ENCODE results near the gene SLC6A11.

The SLC6A11 gene

DNA sequence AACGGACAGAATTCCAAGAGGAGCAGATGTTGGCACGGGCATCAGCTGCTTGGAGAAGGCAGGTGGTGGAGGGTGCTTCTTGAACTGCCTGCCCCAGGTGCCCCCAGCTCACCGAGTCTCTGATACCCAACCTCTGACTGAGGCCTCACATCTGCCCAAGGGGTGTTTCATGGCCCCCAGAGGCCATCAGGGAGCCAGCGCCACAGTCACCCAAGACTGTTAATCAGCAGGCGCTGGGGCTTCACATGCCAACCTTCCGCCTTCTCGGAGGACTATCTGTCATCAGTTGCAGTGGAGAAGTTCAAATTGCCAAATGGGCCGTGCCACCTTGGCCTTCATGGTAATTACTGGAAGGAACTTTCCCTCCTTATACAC is 114.6 kb downstream of the SLC6A11 start:
- DNase-seq (ENCODE audit: low read depth) = no peak

DNA sequence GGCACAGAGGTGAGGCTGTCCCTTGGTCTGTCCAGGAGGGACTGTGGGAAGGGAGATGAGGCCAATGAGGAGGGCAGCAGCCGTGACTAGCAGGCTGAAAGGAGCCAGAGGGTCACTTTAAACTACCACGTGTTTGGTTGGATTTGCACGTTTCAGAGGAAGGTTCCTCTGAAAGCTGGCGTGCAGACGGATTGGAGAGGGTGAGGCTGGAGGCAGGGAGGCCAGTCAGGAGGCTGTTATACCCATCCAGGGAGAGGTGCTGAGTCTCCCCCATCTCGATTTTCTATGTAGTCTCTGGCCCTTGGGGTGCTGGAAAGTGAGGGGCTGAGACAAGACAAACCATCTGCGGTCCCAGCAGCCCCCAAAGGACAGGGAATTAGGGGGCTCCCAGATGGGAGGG is 116.6 kb downstream of the SLC6A11 start:
- DNase-seq (ENCODE audit: low read depth) = no peak

DNA sequence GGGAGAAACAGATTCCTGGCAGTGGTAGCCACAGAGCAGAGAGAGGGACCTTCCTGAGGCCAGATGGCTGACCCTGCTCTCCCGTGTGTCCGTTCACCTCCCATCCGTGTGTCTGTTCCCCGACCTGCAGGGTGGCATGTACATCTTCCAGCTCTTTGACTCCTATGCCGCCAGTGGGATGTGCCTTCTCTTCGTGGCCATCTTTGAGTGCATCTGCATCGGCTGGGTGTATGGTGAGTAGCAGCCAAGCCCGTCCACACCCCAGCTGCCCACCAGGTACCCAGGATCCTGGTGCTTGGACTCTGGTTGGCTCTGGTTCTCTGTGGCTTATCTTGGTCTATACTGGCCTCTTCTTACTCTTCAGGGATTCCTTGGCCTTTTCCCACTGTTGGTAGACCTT is 117.0 kb downstream of the SLC6A11 start:
- DNase-seq (ENCODE audit: low read depth) = no peak

DNA sequence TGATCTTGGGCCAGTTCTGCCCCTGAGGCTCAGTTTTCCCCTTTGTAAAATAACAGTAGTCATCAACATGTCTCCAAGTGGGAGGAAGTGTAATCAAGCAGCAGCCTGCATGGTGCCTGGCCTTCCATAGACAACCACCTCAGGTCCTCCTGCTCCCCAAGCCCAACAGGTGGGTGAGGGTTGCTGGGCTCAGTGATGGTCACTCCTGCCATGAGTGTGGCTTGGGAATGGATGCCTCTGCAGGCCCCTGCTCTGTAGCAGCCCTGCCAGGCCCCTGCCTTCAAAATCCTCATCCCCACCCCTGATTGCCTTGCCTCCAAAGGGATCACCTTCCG is 117.4 kb downstream of the SLC6A11 start:
- DNase-seq (ENCODE audit: low read depth) = no peak

DNA sequence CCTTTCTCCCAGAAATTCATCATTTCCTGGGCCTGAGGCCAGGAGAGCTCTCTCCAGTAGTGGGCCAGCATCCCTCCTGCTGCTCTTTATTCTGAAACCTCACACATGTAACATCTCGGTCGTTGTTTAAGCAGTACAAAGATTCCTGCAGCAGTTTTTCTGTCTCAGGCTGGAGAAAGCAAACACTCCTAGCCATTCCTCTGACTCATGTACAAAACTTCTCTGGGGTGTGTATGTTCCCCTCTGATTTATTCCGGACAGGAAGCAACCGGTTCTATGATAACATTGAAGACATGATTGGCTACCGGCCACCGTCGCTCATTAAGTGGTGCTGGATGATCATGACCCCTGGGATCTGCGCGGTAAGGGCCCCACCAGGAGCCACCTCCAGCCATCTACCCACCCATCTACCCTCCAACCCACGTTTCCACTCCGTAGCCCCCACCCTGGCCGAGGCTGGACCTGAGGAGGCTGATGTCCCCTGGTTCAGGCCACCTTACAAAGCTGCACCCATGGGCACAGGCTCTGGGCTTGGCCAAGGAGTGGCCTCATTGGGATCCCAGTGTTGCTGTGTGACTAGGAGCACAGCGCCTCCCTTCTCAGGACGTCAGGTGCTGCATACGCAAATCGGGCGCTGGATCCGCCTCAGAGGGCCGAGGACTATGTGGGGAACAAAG is 117.9 kb downstream of the SLC6A11 start:
- peak; percentile 77 for DNase-seq (ENCODE audit: low read depth)

DNA sequence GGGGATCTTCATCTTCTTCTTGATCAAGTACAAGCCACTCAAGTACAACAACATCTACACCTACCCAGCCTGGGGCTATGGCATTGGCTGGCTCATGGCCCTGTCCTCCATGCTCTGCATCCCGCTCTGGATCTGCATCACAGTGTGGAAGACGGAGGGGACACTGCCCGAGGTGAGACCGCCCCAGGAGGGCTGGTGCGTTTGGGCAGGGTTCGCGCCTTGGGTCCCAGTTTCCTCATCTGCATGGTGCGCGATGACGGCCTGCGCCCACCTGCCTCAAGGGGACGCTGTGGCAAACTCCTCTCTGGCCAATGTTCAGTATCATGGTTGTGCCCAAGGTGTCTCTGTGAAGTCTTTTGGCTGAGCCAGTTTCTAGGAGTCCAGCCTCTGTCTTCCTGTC is 119.0 kb downstream of the SLC6A11 start:
- no peak for DNase-seq (ENCODE audit: low read depth)

DNA sequence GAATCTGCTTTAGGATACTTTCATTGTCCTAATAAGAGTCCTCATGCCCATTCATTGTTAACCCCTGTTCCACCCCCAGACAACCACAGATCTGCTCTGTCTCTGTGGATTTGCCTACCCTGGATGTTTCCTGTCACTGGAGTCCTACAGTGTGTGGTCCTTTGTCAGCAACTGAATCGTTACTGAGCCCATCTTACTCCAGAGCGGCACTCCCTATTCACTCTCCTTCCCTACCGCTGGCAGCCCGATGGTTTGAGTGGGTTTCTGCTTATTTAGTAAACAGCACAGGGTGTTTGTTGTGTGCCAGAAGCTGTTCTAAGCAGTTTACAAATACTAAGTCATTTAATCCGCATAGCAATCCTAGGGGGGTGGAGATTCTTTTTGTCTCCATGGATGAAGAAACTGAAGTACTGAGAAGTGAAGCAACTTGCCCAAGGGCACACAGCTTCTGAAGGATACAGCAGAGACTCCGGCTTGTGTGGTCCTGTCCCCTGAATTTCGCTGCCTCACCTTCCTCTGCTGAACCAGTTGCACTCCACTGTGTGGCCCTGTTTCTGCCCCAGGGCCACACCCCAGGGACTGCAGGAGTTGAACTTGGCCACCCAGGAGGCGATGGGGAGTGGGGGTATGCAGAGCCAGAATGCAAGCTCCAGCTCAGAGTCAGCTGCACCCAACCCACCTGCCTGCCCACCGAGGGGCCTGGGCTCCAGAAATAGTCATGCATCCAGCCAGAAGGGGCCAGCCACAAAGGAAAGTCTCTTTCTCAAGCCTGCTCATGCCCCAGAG is 120.0 kb downstream of the SLC6A11 start:
- no peak for DNase-seq (ENCODE audit: low read depth)

DNA sequence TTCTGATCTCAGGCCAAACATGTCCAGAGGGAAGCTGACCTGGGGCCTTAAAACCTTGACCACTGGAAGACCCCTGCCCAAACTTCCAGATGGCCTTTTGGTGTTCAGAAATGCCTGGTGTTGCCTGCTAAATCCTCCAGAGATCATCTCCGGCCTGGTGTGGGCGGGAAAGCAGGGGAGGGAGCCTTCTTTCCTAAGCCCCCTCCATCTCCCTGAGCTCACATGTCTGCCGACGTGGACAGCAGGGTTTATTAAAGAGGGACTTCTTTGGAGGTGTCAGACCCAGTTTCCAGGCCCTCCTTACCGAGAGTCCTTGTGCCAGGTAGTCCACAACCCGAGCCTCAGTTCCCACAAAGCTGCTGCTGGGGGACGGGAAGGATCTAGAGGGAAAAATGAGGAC is 120.7 kb downstream of the SLC6A11 start:
- DNase-seq (ENCODE audit: low read depth) = no peak

DNA sequence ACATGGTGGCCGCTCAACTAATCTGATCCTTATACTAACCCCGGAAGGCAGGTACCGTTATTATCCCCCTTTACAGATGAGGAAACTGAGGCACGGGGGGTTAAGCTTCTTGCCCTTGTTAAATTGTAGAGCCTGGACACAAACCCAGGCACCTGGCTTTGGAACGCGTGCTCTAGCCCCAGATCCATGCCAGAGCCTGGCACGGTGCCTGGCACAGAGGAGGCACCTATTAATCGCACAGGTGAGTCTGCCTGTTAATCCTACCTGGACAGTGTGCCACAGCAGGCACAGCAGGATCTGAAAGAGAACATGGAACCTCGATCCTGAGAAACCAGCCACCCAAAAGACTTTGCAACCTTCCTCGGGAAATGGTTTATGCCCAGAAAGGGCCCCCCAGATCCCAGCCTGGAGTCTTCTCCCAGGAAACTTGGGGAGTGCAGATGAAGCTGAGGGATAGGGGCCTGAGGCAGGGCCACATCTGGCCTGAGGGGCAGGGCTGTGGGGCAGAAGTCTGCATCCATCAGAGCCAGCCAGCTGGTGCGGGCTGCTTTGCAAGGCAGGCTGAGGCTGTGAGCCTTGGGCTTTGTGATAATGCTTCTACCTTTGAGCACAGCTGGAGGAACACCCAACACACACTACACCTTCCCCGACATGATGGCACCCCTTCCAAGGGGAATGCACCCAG is 121.3 kb downstream of the SLC6A11 start:
- no peak for DNase-seq (ENCODE audit: low read depth)

DNA sequence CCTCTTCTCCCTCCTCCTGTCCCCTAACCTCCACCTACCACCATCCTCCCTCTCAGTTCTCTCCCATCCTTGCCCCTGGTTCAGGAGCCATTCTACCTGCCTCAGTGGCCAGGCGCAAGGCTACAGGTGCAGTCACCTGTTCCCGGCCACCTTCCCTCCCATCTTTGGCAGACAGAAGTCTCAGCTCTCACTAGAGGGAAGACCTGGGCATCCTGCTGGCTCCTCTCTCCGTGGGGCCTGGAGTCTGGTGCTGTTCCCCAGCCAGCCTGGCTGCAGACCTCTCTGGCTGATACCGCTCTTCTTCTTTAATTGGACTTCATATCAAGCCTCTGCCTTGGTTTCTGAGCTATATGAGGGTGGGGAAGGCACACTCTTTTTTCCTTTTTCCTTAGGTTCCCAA is 123.5 kb downstream of the SLC6A11 start:
- no peak for DNase-seq (ENCODE audit: low read depth)

DNA sequence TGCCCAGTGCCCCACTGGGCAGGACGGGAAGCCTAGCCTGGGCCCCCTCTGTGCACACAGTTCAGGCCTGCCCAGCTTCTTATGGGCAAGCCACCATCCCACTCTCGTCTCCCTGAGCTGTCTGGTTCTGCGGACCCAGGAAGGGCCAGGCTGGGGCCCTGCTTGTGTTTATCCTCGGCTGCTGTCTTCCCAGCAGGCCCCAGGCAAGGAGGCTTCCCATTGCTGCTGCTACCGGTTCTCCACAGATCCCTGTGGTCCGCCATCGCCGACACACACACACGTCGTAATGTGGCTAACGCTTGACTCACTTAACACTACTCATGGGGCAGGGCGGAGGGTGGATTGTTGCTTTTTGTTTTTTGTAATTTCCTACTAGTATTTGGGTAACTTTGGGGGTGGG is 124.1 kb downstream of the SLC6A11 start:
- no peak for DNase-seq (ENCODE audit: low read depth)

DNA sequence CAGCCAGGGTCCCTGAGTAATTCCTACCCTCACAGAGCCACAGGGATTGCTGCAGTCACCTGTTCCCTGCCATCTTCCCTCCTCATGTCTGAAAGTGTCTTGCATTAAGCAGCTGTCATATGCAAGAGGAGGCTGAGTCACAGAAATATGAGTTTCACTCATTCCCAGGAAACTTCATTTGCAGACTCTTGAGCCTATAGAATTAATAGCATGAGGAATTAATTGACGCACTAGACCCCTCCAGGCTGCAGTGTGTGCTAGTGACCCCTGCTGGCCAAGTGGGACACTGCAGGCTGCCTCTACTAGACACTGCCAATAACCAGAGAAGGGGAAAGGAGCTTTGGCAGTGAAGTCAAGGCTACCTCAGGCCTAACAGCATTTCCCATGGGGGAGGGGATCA is 125.9 kb downstream of the SLC6A11 start:
- peak; percentile 3 for DNase-seq (ENCODE audit: low read depth)

DNA sequence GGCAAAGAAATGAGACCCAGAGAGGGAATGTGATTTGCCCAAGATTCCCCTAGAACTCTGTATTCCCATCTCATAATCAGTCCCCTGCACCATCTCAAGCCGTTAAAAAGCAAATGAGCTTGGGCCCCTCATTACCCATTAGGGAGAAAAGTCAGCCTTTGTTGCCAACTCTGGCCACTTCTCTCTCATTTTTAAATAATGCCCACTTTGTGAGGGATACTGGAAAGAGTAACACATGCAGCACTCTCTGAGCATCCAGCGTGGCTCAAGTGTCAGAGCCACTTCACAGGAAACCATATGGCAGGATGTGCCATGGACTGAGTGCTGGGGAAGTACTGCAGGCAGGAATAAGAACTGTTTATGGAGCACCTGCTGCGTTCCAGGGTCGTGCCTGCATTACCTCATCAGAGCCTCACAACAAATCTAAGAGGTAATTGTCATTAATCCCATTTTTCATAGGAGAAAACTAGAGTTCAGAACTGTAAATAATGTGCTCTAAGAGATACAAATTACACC is 126.7 kb downstream of the SLC6A11 start:
- no peak for DNase-seq (ENCODE audit: low read depth)

DNA sequence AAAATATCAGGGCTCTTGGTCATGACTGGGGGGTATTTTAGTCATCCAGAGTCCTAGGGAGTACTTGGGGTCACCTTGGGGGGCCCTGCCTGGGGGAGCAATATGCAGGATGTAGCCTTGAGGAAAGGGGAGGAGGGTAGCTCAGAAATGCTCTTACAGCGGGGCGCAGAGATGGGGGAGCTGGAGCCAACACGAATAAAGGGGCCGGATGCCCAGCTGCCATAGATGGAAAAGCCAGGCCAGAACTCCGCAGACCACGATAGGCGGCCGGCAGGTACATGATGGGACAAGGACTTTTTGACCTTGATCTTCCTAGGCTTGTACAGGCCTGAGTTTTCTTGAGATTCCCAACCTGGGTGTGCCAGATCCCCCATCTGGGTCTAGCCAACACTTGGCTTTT is 128.8 kb downstream of the SLC6A11 start:
- no peak for DNase-seq (ENCODE audit: low read depth)

DNA sequence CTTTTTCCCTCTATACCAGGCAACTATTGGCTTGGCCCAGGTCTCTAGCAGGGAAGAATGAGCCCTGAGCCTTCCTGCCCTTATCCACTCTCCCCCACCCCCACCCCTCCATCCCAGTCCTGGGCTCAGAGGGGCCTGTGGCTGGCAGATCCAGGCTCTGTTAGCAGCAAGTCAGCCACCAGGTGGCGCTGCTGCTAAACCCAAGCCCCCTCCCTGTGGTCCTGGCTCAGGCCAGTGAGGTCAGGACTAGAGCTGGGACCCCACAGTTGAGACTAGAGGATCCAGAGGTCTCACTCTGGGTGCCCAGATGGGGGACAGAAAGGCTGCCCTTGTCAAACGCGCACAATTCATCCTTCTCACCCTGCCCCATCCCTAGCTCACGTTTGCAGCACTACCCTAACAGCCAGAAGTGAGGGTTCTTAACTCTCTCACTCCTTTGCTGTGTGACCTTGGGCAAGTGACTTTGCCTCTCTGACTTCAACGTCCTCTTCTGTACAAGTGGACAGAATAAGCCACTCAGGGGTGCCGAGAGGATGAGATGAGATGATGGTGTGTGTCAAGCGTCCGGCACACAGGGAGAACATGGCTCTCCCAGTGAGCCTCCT is 129.8 kb downstream of the SLC6A11 start:
- DNase-seq (ENCODE audit: low read depth) = peak; percentile 52

DNA sequence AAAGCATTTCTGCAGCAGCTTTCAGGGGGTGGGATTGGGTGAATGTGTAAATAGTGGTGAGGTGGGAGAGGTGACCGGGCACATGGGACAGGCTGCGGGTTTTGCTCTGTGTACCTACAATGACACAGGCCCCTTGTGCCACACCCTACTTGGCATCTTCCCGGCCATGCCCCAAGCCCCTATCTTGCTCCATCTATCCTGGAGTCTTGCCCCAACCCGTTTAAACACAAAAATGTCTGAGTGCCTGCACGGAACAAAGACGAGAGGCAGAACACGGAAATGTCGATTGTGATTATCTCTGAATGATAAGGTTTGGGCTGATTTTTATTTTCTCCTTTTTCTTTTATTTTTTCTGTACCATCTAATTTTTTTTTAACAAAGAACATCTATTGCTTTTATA is 130.5 kb downstream of the SLC6A11 start:
- DNase-seq (ENCODE audit: low read depth) = no peak

DNA sequence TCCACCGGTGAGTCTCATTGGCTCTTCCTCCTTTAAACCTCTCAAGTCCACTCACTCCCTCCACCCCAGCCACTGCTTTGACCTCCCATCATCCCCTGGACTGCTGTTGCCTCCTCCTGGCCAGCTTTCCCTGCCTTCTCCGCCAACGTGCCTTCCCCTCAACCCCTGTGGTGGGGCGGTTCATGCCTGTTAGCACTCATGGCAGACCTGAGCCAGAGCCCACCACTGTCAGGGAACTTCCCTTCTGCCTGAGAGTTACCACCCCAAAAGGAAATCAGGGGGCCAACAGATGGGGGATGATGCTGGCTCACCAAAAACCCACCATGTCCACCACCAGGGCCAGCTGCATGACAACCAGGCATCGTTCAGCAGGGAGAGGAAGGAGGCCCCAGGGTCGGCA is 132.3 kb downstream of the SLC6A11 start:
- no peak for DNase-seq (ENCODE audit: low read depth)

DNA sequence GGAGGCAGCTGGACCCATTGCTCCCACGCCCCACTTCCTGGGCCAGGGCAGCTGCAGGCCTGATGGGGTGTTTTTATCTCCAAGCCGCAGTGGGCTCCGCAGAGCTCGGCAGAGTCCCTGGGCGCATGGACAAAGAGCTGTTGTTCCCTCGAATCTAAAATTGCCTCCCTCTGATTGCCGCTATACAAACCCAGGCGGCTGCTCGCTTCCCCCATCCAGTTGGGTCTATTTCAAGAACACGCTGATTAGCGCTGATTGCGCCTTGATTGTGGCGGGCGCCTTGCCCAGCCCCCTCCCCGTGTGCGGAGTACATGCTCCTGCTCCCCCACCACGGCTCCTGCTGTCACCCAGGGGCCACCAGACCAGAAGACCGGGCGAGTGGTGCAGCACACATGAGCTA is 133.2 kb downstream of the SLC6A11 start:
- no peak for DNase-seq (ENCODE audit: low read depth)

DNA sequence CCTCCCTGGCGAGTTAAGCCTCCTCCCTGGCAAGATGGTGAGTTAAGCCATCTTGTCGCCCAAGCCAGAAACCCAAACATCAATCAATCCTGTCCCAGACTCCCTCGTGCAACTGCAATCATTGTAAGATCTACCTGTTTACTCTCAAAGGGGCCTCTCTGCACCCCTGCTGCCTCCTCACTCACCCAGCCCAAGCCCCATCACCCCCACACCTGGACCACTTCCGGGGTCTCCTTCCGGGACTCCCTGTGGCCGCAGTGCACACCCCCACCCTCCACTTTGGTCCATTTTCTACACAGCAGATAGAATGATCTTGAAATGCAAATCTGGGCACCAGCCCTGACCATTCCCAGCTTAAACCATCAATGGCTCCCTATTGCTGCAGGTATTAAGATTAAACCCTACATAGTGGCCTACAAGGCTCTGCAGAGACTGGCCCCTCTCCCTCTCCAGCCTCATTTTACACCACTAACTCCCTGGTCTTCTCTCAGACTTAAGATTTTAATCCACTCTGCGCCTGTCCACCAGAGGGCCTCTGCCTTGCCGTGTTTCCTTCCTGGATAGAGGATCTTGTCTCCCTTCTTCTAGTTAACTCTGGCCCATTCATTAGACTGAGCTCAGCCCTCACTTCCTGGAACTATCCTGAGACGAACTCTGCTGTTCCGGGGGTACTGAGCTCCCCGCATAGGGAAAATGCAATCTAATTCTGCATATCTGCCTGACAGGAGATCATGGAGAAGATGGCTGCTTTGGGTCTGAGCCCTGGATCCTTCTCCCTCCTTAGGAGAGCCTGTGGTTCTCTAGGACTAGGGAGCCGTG is 134.7 kb downstream of the SLC6A11 start:
- peak; percentile 61 for DNase-seq (ENCODE audit: low read depth)

DNA sequence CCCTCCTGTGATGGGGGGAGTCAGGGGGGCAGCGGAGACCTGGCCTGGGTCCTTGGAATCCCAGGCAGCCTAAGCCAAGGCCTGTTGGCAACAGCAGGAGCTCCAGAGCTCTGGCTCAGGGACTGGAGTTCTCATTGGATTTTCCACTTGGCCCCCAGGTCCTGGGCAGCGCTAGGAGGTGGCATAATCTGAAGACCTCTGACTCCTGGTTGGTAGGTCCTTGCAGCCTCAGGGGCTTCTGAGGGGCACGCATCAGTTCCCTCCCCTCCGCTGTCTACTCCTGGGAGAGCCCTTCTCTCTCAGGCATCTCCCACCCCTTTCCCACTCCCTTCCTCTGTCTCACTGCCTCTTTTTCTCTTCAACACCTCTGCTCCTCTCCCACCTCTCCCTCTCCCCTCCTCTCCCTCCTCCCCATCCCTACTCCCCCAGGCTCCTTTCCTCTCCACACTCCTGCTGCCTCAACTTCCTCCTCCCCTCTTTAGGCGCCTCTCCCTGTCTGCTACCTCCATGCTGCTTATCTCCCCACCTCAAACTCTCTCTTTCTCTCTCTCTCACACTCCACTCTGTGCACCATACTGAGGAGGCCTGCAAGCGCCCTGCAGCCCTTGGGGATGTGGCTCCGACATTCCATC is 135.4 kb downstream of the SLC6A11 start:
- no peak for DNase-seq (ENCODE audit: low read depth)

DNA sequence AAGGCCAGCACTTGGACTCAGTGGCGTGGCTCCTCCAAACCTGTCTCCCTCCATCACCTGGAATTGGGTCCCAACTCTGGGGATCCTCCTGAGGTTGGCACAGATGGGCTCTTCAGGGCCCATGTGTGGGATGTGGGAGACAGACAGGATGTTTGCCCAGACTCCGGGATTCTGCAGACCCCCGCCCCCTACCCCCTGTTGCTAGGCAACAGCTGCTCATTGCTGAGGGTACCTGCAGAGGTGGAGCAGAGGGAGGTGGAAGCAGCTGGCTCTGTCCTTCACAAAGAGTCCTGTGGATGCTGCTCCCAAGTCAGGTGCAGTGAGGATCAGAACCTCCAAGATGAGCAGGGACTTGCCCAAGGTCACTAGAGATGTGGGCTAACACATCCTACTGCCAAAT is 136.5 kb downstream of the SLC6A11 start:
- DNase-seq (ENCODE audit: low read depth) = no peak
